ENCODE data around the gene RGS19. TPM values are rescaled to one million over a fixed set of nuclear protein-coding genes. Genes with fewer than 3 reads are reported as not detected.

Gene RGS19
- total RNA-seq, 4 donors from 2014 or later: 7.4 to 14.4 (median 11.0) TPM

- H3K4me1 ChIP-seq: peaks cover 0 to 13% (median 0%) of the 10 kb centered on the region in 3 donors
- intact Hi-C loops (cut with DNase I): no loop called here
- peaks cover 0 to 44% (median under 1%) of the 10 kb centered on the region in 4 donors for H3K27me3 ChIP-seq
- no peak overlapping the region for H3K4me3 ChIP-seq
- TF ChIP-seq CTCF (IDR thresholded peaks at IDR 0.05) (no peak), POLR2A (IDR thresholded peaks at IDR 0.05) (no peak)
- H3K27ac ChIP-seq: no peak overlapping the region
- H3K36me3 ChIP-seq: no peaks in the 10 kb centered on the region
- WGBS, 2 donors: 45 to 83% methylated on average over 5 to 7 of the region's 11 CpGs
- H3K9me3 ChIP-seq: no peaks in the 10 kb centered on the region
- no peak for DNase-seq
Measured at GRCh38 chr20:64095927-64096326, 16.6 kb upstream of the RGS19 start.

DNA sequence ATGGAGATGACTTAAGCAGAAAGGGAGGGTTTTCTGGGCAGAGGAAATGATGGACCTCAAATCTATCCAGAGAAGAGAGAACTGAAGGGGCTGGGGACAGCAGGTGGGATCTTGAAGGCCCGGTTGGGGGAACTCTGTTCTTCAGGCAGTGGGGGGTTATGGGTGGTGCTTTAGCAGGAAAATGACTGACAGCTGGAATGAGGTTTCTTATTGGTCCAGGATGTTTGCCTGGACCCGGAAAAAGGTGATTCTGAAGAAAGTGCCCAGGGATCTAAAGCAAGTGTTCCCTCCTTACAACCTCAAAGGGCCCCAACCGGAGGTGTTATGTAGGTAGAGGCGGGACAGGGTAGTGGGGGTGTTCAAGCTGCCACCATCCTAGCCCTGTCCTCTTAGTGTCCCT lies 16.1 kb upstream of the RGS19 start:
- H3K27me3 ChIP-seq: peaks cover 0 to 40% (median 0%) of the 10 kb centered on the region in 4 donors
- DNase-seq: no peak
- intact Hi-C loops (cut with DNase I): no loop called here
- no peak overlapping the region for H3K27ac ChIP-seq
- no peak overlapping the region for H3K4me3 ChIP-seq
- TF ChIP-seq CTCF (IDR thresholded peaks at IDR 0.05) (no peak), POLR2A (IDR thresholded peaks at IDR 0.05) (no peak)
- 55 to 75% methylated on average over 4 of the region's 4 CpGs for WGBS, 2 donors
- H3K36me3 ChIP-seq: no peaks in the 10 kb centered on the region
- H3K4me1 ChIP-seq: peaks cover 0 to 13% (median 0%) of the 10 kb centered on the region in 3 donors
- H3K9me3 ChIP-seq: no peaks in the 10 kb centered on the region

- Histone ChIP-seq H3K4me1 (peaks cover 0 to 13% (median 0%) of the 10 kb centered on the region in 3 donors), H3K36me3 (no peaks in the 10 kb centered on the region), H3K4me3 (no peak overlapping the region), H3K9me3 (no peaks in the 10 kb centered on the region), H3K27me3 (peaks cover 0 to 55% (median 0%) of the 10 kb centered on the region in 4 donors), H3K27ac (no peak overlapping the region)
- WGBS, 2 donors: 40% methylated on average over 1 of the region's 9 CpGs; no CpG with 5 or more reads in 1 of the 2 donors
- no peak for DNase-seq
- TF ChIP-seq POLR2A (IDR thresholded peaks at IDR 0.05): no peak
- intact Hi-C loops (cut with DNase I): no loop called here
Measured at GRCh38 chr20:64093013-64093503, 13.7 kb upstream of the RGS19 start.

DNA sequence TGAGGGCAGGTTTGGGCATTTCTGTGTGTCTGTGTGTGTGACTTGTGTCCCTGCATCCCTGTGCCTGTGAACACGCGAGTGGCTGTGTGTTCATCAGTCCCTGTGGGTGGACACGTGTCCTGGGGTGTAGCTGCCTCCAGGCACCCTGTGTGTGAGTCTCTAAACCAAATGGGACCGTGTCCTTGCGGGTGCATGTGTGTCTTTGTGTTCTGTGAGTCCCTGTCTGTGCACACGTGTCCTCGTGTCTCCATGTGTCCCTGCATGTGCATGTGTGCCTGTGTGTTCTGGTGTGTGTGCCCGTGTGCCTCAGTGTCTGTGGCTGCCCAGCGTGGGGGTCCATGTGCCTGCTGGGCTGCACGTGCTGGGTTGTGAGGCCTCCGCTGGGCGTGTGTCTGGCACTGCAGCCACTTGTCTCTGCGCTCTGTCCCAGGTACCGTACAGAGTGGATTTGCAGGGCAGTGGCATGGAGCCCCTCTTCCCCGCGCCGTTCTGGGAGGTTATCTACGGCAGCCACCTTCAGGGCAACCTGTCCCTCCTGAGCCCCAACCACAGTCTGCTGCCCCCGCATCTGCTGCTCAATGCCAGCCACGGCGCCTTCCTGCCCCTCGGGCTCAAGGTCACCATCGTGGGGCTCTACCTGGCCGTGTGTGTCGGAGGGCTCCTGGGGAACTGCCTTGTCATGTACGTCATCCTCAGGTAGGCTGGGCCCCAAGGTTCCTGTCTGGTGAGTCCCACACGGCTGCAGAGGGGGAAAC lies 13.1 kb upstream of the RGS19 start:
- Histone ChIP-seq H3K36me3 (no peaks in the 10 kb centered on the region), H3K9me3 (no peaks in the 10 kb centered on the region), H3K27me3 (peaks cover 0 to 57% (median 0%) of the 10 kb centered on the region in 4 donors), H3K4me1 (peaks cover 0 to 13% (median 0%) of the 10 kb centered on the region in 3 donors), H3K4me3 (no peak overlapping the region), H3K27ac (no peak overlapping the region)
- 37% methylated on average over 14 of the region's 27 CpGs; no CpG with 5 or more reads in 1 of the 2 donors for WGBS, 2 donors
- TF ChIP-seq POLR2A (IDR thresholded peaks at IDR 0.05) (no peak), CTCF (IDR thresholded peaks at IDR 0.05) (no peak)
- intact Hi-C loops (cut with DNase I): no loop called here
- no peak for DNase-seq

DNA sequence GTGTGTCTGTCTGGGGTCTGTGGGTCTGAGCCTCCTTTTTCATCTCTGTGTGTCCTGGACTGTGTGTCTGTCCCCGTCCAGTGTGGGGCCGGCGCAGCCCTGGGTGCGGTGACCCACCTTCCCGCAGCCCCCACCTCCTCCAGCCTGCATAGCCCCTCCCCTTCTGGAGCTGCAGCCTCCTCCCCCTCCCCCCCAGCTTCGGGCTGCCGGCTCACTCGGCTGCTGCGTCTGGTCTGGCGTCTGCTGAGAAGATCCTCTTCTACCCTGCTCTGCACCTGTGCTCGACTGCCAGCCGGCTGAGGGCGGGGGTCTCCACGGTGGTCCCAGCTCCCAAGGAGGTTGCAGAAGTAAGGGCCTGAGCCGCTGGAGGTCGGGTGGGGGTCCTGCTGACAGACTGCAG lies 12.5 kb upstream of the RGS19 start:
- Histone ChIP-seq H3K4me1 (peaks cover 0 to 13% (median 0%) of the 10 kb centered on the region in 3 donors), H3K36me3 (no peaks in the 10 kb centered on the region), H3K27me3 (peaks cover 0 to 59% (median 0%) of the 10 kb centered on the region in 4 donors), H3K27ac (no peak overlapping the region), H3K4me3 (no peak overlapping the region), H3K9me3 (no peaks in the 10 kb centered on the region)
- intact Hi-C loops (cut with DNase I): no loop called here
- no peak for TF ChIP-seq CTCF (IDR thresholded peaks at IDR 0.05)
- TF ChIP-seq POLR2A (IDR thresholded peaks at IDR 0.05): no peak
- WGBS, 2 donors: 7 to 25% methylated on average over 3 to 4 of the region's 16 CpGs
- DNase-seq: no peak

Measured in esophagus squamous epithelium (tissue), 5 donors.